ENCODE measurements around the gene TMEM120B.
"Not testable (repeated sequence)": the region's sequence is repeated elsewhere in the genome, so short reads cannot be mapped to it uniquely, and the experiment has no call there.

Gene TMEM120B

DNA sequence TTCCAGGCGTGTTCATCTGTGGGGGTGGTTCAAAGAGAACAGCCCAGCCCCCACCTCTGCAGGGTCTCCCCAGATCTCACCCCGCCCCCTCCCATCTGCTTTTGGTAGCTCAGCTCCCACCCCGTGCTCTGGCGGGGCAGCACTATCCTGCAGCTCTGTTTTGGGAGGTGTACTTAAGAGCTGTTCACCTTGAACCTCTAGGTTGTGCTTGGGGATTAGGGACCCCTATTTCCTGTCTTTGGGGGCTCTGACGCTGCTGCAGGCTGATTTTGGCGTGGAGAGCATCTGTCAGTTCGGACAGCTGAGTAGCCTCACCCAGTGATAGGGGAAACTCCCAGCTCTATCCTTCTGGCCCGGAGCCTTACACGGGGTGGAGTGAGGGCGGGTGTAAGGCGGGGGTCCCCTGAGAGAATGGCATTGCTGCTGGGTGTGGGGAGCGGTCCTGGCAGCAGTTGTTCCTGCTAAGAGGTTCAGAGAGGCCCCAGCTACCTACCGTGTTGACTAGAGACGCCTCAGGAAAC is 765 bp downstream of the TMEM120B start (continued):
- TF ChIP-seq SP3 (tag by site-specific recombination; IDR thresholded peaks at IDR 0.05) (0 out of 2 replicates have a peak, but pooled peaks have one; percentile 38), ZNF140 (tag by site-specific recombination; IDR thresholded peaks at IDR 0.05) (no peak), ZNF747 (tag by site-specific recombination; IDR thresholded peaks at IDR 0.05) (no peak), ZNF169 (tag by site-specific recombination; IDR thresholded peaks at IDR 0.05) (no peak), ZIC2 (tag by site-specific recombination; IDR thresholded peaks at IDR 0.05) (0 out of 2 replicates have a peak, but pooled peaks have one; percentile 10), PRDM10 (tag by site-specific recombination; IDR thresholded peaks at IDR 0.05) (0 out of 2 replicates have a peak, but pooled peaks have one; percentile 2), ZNF354C (tag by site-specific recombination; IDR thresholded peaks at IDR 0.05; ENCODE audit: borderline replicate concordance, low read depth) (no peak), ZNF548 (tag by site-specific recombination; IDR thresholded peaks at IDR 0.05) (no peak)

- Histone ChIP-seq H3K27ac (ENCODE audit: extremely low read depth, low read depth, low read length) (no peak overlapping the region), H3K36me3 (ENCODE audit: control insufficient read depth in 2 of 2, insufficient read depth in 1 of 2, low read length in 2 of 2) (peaks cover 0 to 3% of the 10 kb centered on the region in 2 experiments; a peak in 1 of 3 replicates), H3K4me3 (ENCODE audit: low read depth, low read length) (no peak overlapping the region), H3K9me3 (ENCODE audit: control insufficient read depth, insufficient read depth, low read depth, low read length) (no peaks in the 10 kb centered on the region), H3K4me1 (ENCODE audit: control insufficient read depth, insufficient read depth, low read length) (no peaks in the 10 kb centered on the region)
- POLR2A ChIA-PET = interaction anchor here (1.7 kb wide), 1 partner anchor 80 kb away, joined by 4 read pairs; no protein-coding TSS in a partner anchor
- CTCF ChIA-PET = interaction anchor here (0.6 to 1.7 kb wide), 3 partner anchors 53 to 85 kb away, joined by 3 to 5 read pairs (median 3); partner anchors contain the start of gene RHOF
- TF ChIP-seq ZNF341 (tag by site-specific recombination; IDR thresholded peaks at IDR 0.05; ENCODE audit: low read depth) = 0 out of 2 replicates have a peak, but pooled peaks have one; percentile 23
- TF ChIP-seq ZNF548 (tag by site-specific recombination; IDR thresholded peaks at IDR 0.05) = no peak
- no peak for TF ChIP-seq ZNF174 (tag by site-specific recombination; IDR thresholded peaks at IDR 0.05)
- TF ChIP-seq ZNF449 (tag by site-specific recombination; IDR thresholded peaks at IDR 0.05) = no peak
- no peak for TF ChIP-seq ZSCAN5A (tag by site-specific recombination; IDR thresholded peaks at IDR 0.05)
- TF ChIP-seq FEZF1 (tag by site-specific recombination; IDR thresholded peaks at IDR 0.05) = no peak
- TF ChIP-seq ZSCAN23 (tag by site-specific recombination; IDR thresholded peaks at IDR 0.05) = no peak
These were observed 1.2 kb downstream of the TMEM120B start for GRCh38 chr12:121713793-121714192.

DNA sequence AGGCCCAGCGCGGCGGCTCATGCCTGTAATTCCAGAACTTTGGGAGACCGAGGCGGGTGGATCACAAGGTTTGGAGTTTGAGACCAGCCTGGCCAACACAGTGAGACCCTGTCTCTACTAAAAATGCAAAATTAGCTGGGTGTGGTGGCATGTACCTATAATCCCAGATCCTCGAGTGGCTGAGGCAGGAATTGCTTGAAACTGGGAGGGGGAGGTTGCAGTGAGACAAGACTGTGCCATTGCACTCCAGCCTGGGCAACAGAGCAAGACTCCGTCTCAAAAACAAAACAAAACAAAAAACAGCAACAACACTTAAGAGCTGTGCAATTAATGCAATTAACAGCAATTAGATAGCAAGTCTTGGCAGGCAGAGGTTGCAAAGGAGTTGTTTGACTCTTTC is 2.5 kb downstream of the TMEM120B start:
- CTCF ChIA-PET = interaction anchor here (1.4 to 1.7 kb wide), 2 partner anchors 58 to 79 kb away, joined by 5 to 7 read pairs; partner anchors contain the start of gene RHOF

More for the DNA sequence above, 2.5 kb downstream of the TMEM120B start:
- H3K27ac ChIP-seq (ENCODE audit: extremely low read depth, low read depth, low read length); H3K4me1 ChIP-seq (ENCODE audit: control insufficient read depth, insufficient read depth, low read length); H3K36me3 ChIP-seq (ENCODE audit: control insufficient read depth in 2 of 2, insufficient read depth in 1 of 2, low read length in 2 of 2); H3K4me3 ChIP-seq (ENCODE audit: low read depth, low read length); H3K9me3 ChIP-seq (ENCODE audit: control insufficient read depth, insufficient read depth, low read depth, low read length): not testable (repeated sequence)
- peak; percentile 100 for TF ChIP-seq ZNF121 (tag by site-specific recombination; IDR thresholded peaks at IDR 0.05)
- POLR2A ChIA-PET = interaction anchor here (1.6 kb wide), 1 partner anchor 29 kb away, joined by 3 read pairs; no protein-coding TSS in a partner anchor

Measured in HEK293 (cell line).